CD4-positive, alpha-beta T cell treated with Interferon gamma for 1 hour (primary cell): ENCODE data around the gene RAB11FIP5.

Experiments
- DNase-seq: peaks from one replicate; pipeline ENCODE4 v3.0.0-alpha.2; 2020

Gene RAB11FIP5

DNA sequence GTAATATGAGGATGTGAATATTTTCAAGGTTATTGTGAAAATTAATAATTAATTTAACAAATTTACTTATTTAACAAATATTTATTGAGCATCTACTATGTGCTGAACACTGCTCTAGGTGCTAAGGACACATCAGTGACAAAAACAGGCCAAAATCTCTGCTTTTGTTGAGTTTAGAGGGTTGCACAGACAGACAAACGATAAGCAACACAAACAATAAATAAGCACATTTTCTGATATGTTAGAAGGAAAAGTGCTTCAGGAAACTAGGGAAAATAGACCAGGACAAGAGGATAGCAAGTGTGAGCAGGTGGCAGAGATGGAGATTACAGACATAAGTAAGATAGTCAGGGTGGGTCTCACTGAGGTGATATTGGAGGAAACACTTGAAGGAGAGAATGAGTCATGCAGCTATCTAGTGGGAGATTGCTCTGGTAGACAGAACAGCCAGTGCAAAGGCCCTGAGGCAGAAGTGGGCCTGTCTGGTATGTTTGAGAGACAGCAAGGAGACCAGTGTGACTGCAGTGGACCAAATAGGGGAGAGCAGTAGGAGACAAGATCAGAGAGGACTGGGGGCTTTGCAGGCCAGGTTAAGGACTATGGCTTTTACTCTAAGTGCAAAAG lies 79.5 kb downstream of the RAB11FIP5 start:
- DNase-seq: no peak

DNA sequence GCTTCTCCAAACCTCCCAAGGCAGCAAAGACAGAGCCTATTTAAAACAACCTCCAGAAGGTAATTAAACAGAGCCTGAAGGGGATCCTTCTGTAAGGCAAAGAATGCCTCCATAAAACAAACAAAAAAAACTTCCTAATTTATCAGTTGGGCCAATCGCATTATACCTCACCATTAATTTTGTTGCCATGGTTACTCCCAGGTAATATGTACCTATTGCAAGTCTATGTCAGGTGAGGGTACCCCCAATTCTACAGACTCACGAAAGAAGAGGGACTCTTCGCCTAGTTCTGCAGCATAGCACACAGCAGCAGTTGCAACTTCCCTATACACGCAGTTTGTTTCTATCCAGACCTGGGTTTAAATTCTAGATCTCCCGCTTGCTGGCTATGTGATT lies 80.0 kb downstream of the RAB11FIP5 start:
- no peak for DNase-seq

DNA sequence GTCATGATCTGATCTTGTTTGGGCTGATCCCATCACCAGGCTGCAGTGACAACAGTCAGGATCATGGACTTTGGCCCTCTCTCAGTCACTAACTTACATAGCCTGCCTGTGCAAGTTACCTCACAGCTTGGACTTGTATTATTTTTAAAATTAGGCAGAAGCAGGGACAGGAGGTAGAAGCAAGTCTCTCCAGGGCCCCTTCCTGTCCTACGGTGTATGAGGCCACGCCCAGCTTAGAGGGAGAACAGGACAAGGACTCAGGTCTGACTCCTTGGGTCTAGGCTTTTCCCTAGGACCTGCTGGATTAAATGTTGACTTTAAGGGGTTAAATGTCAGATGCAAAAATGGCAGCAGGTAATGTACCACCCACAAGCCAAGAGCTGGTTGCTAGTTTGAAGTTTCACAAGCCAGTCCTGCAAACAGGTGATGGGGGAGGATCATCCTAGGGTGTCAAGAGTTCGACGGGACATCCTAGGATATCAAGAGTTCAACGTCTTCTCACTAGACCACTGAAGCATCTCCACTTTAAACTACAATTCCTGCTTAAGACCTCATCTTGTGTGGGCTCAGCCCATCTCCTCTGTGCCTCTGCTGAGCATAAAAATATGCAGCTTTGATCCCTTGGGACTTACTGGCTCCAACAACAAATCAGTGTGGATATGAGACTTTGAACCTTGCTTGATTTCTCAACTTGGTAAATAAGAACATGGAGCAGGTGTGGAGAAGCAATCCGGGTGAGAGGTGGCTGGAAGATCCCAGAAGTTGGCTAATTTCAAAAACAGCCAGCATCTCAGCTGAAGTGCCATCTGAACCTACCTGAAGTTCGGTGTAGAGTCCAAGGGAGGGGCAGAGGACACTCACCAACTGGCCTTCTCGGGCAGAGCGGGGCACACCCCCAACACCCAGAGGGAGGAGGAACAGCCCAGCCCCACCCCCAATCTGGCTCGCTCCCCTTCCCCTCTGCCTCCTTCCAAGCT lies 80.7 kb downstream of the RAB11FIP5 start:
- no peak for DNase-seq

DNA sequence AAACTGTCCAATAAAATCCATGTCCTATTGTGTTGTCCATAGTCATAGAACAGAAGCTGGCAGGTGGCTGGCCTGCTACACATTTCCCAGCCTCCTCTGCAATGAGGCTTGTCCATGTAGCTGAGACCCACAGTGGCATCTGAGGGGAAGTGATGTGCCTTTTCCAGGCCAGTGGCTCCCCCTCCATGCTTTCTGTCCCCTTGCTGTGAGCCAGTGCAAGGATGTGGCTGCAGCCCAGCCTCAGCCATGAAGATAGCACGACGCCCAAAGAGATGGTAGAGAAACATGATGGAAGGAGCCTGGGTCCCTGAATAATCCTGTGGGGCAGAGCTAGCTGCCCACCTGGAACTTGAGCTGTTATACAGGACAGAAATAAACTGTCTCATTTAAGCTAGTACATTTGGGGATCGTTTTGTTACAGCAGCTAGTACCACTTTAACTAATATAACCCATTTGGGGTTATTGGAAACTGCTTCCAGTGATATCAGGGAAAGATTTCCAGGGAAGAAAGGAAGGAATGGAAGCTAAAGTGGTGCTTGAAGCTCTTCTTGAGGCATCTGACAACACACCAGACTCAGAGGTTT lies 81.6 kb downstream of the RAB11FIP5 start:
- DNase-seq: no peak

DNA sequence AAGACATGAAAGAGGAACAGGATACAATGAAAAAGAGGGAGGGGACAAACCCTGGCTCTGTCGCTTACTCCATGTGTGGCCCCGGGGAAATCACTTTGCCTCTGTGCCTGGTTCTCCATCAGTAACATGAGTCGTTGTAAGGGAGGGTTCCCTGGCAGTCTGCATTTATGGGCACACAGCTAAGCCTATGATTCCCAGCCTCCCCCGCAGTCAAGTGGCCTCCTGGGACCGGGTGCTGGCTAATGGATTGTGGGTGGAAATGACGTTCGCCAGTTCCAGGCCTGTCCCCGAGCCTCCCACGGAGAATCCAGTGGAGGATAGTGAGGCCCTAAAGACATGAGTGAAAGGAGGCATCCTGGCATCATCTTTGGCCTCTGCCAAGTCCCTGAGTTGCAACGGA lies 83.9 kb downstream of the RAB11FIP5 start:
- no peak for DNase-seq

DNA sequence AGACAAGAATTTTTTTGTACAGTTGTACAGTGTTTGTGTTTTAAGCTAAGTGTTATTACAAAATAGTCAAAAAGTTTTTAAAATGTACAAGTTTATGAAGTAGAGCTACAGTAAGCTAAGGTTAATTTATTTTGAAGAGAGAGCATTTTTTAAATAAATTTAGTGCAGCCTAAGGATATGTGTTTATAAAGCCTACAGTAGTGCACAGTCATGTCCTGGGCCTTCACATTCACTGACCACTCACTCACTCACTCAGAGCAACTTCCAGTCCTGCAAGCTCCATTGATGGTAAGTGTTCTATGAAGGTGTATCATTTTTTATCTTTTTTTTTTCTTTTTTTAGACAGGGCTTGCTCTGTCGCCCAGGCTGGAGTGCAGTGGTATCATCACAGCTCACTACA lies 85.4 kb downstream of the RAB11FIP5 start:
- DNase-seq: no peak

DNA sequence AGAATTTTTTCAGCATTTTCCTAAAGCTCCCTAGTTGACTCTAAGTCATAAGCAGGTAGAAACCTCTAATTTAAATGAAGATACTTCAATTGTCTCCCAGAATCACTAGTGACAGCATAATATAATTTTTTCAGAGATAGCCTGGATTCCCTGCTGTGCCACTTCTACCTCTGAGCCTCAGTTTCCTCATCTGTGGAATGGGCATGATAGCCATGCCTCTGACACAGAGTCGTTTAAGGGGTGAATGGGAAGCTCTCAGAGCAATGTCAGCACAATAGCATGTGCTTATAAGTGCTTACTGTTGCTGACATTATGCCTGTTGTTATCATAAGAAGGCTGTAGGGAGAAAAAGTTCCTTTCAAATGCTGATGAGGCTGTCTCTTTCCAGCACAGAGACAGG lies 89.3 kb downstream of the RAB11FIP5 start:
- DNase-seq: no peak
